ENCODE measurements around the gene LYZ.

- TF ChIP-seq POLR2A (IDR thresholded peaks at IDR 0.05) = no peak
- TF ChIP-seq CTCF (IDR thresholded peaks at IDR 0.05) = no peak
These were observed 12.1 kb downstream of the LYZ start for GRCh38 chr12:69360348-69360672.
